Neural progenitor cell (in vitro differentiated cells): ENCODE results near the gene APOL3. TPM values are rescaled to one million over a fixed set of nuclear protein-coding genes. Genes with fewer than 3 reads are reported as not detected.

Experiments
- DNase-seq: peaks from one replicate; pipeline ENCODE4 v3.0.0-alpha.2; 2016; ENCODE audit warnings: low spot score
- H2AFZ ChIP-seq: fragments of 200-600 bp; sonication (generic); replicated peaks from 2 replicates; pipeline ENCODE4 v1.6.1; 2016; ENCODE audit warnings: antibody characterized with exemption
- H3F3A ChIP-seq: fragments of 200-600 bp; sonication (generic); 2 replicates; pipeline ENCODE4 v1.6.1; 2016; ENCODE audit warnings: antibody characterized with exemption, low read depth
- H3K27ac ChIP-seq: fragments of 200-600 bp; sonication (generic); 2 replicates; pipeline ENCODE4 v1.5.1; 2016; ENCODE audit warnings: mild to moderate bottlenecking
- H3K27me3 ChIP-seq: fragments of 200-600 bp; sonication (generic); 2 replicates; pipeline ENCODE4 v1.6.1; 2016; ENCODE audit warnings: mild to moderate bottlenecking, moderate library complexity
- H3K36me3 ChIP-seq: fragments of 200-600 bp; sonication (generic); 2 replicates; pipeline ENCODE4 v1.5.1; 2016
- H3K4me1 ChIP-seq: fragments of 200-600 bp; sonication (generic); 2 replicates; pipeline ENCODE4 v1.6.1; 2016; ENCODE audit warnings: mixed run types
- H3K4me2 ChIP-seq: fragments of 200-600 bp; sonication (generic); 2 replicates; pipeline ENCODE4 v1.6.1; 2016
- H3K4me3 ChIP-seq: fragments of 200-600 bp; sonication (generic); 2 replicates; pipeline ENCODE4 v1.5.1; 2016
- H3K79me2 ChIP-seq: fragments of 200-600 bp; sonication (generic); 2 replicates; pipeline ENCODE4 v1.6.1; 2016; ENCODE audit warnings: low read depth
- H3K9ac ChIP-seq: fragments of 200-600 bp; sonication (generic); 2 replicates; pipeline ENCODE4 v1.6.1; 2016
- H3K9me3 ChIP-seq: fragments of 200-600 bp; sonication (generic); 2 replicates; pipeline ENCODE4 v1.5.1; 2016; ENCODE audit warnings: low read depth
- H4K20me1 ChIP-seq: fragments of 200-600 bp; sonication (generic); 2 replicates; pipeline ENCODE4 v1.6.1; 2016; ENCODE audit warnings: low read depth
- H3K27ac Mint-ChIP-seq: 3 replicates; pipeline ENCODE4 v1.8.0; 2021; ENCODE audit warnings: mixed read lengths
- H3K27me3 Mint-ChIP-seq: 2 replicates; pipeline ENCODE4 v1.8.0; 2022; ENCODE audit warnings: low read depth, mild to moderate bottlenecking, inconsistent platforms, moderate library complexity, mixed read lengths; ENCODE audit not compliant: insufficient read depth
- H3K36me3 Mint-ChIP-seq: 3 replicates; pipeline ENCODE4 v1.8.0; 2021; ENCODE audit warnings: mixed read lengths
- H3K4me1 Mint-ChIP-seq: 3 replicates; pipeline ENCODE4 v1.8.0; 2021; ENCODE audit warnings: mixed read lengths
- H3K4me3 Mint-ChIP-seq: 3 replicates; pipeline ENCODE4 v1.8.0; 2021; ENCODE audit warnings: mild to moderate bottlenecking, moderate library complexity, mixed read lengths
- H3K9me3 Mint-ChIP-seq: 3 replicates; pipeline ENCODE4 v1.8.0; 2020; ENCODE audit warnings: mixed read lengths
- EZH2 ChIP-seq: fragments of 200-600 bp; sonication (generic); IDR thresholded peaks from 2 replicates; pipeline ENCODE4 v1.6.1; 2017; ENCODE audit warnings: antibody characterized with exemption, mild to moderate bottlenecking, moderate library complexity
- EZH2phosphoT487 ChIP-seq: fragments of 200-600 bp; sonication (generic); IDR thresholded peaks from 2 replicates; pipeline ENCODE4 v1.6.1; 2017; ENCODE audit warnings: antibody characterized with exemption
- total RNA-seq: library from RNA; depleted of rRNA; stranded (reverse); fragments of >200 nt; gene quantifications from 2 replicates; pipeline ENCODE4 v1.2.3, GENCODE V29; 2015; ENCODE audit warnings: low replicate concordance
- TF ChIP-seq, protein P1 (sequence below): fragments of 200-600 bp; sonication (generic); IDR thresholded peaks from 2 replicates; pipeline ENCODE4 v1.5.1; 2017; ENCODE audit warnings: antibody characterized with exemption, mild to moderate bottlenecking

APOL3 gene
- total RNA-seq, 1 donor from 2014 or later, result not detected

DNA sequence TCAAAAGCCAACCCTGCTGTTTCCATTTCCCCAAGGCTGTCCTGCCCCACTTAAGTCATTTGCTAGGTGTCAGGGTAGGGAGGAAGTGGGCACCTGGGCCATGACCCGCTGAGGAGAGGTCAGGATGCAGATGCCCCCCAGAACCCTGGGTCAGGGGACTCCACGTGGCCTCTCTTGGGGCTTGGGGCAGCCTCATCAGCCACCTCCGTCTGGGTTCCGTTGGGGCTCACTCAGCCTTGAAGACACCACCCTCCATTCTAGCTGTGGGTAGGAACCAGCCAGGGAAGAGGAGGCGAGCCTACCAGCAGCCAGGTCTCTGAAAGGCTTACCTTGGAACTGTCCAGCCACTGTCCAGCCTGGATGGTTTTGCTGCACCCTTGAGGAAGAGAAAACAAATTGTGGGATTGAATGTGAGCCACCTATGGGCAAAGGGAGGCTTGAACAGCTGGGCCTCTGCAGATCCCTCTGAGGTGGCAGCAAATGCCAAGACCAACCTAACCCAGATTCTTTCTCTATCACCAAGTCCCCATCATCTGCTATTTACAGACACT is 38.5 kb upstream of the APOL3 start:
- Mint-ChIP-seq H3K9me3 (no peaks in the 10 kb centered on the region), H3K36me3 (no peaks in the 10 kb centered on the region), H3K4me3 (peak overlapping the region; percentile 21), H3K27me3 (peaks cover 17% of the 10 kb centered on the region), H3K27ac (peak overlapping the region; percentile 89), H3K4me1 (peaks cover 82% of the 10 kb centered on the region)
- Histone ChIP-seq H3K79me2 (no peaks in the 10 kb centered on the region), H3K9me3 (no peaks in the 10 kb centered on the region), H2AFZ (no peak overlapping the region), H3K4me2 (no peak overlapping the region), H3F3A (peaks cover 21% of the 10 kb centered on the region), H3K27me3 (no peaks in the 10 kb centered on the region), H3K4me3 (no peak overlapping the region), H4K20me1 (no peaks in the 10 kb centered on the region), H3K36me3 (no peaks in the 10 kb centered on the region), H3K9ac (no peak overlapping the region), H3K27ac (no peak overlapping the region), H3K4me1 (peaks cover 45% of the 10 kb centered on the region)
- TF ChIP-seq EZH2phosphoT487 (no peak), EZH2 (no peak)
- TF ChIP-seq, protein P1, sequence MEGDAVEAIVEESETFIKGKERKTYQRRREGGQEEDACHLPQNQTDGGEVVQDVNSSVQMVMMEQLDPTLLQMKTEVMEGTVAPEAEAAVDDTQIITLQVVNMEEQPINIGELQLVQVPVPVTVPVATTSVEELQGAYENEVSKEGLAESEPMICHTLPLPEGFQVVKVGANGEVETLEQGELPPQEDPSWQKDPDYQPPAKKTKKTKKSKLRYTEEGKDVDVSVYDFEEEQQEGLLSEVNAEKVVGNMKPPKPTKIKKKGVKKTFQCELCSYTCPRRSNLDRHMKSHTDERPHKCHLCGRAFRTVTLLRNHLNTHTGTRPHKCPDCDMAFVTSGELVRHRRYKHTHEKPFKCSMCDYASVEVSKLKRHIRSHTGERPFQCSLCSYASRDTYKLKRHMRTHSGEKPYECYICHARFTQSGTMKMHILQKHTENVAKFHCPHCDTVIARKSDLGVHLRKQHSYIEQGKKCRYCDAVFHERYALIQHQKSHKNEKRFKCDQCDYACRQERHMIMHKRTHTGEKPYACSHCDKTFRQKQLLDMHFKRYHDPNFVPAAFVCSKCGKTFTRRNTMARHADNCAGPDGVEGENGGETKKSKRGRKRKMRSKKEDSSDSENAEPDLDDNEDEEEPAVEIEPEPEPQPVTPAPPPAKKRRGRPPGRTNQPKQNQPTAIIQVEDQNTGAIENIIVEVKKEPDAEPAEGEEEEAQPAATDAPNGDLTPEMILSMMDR, result no peak
- no peak for DNase-seq

DNA sequence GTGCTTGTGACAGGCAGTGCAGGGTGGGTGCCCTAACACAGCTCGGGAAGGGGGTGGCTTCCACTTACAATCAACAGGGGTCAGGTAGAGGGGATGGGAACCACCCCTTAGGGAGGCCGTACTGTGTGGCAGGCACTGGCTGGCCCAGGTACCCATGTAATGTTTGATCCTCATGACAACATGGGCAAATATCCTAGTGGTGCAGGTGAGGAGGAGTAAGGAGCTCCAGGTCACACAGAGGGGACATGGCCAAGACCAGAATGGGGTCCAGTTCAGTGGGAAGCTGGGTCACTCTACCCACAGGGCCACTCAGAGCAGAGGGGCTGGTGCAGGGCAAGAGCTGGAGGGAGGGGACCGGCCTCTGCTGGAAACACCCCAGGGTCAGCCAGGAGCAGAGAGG is 38.0 kb upstream of the APOL3 start:
- Histone ChIP-seq H3K4me1 (peaks cover 45% of the 10 kb centered on the region), H3K36me3 (no peaks in the 10 kb centered on the region), H3K79me2 (no peaks in the 10 kb centered on the region), H4K20me1 (no peaks in the 10 kb centered on the region), H3K27ac (no peak overlapping the region), H3K4me3 (no peak overlapping the region), H3F3A (peaks cover 21% of the 10 kb centered on the region), H3K27me3 (no peaks in the 10 kb centered on the region), H2AFZ (no peak overlapping the region), H3K9me3 (no peaks in the 10 kb centered on the region), H3K9ac (no peak overlapping the region), H3K4me2 (no peak overlapping the region)
- no peak for DNase-seq
- peak overlapping the region; percentile 95 for H3K27ac Mint-ChIP-seq
- H3K9me3 Mint-ChIP-seq, result no peaks in the 10 kb centered on the region
- TF ChIP-seq EZH2 (no peak), EZH2phosphoT487 (no peak)
- TF ChIP-seq, protein P1, result no peak
- H3K4me1 Mint-ChIP-seq, result peaks cover 80% of the 10 kb centered on the region
- H3K4me3 Mint-ChIP-seq, result peak overlapping the region; percentile 1
- no peaks in the 10 kb centered on the region for H3K36me3 Mint-ChIP-seq
- peaks cover 17% of the 10 kb centered on the region for H3K27me3 Mint-ChIP-seq

DNA sequence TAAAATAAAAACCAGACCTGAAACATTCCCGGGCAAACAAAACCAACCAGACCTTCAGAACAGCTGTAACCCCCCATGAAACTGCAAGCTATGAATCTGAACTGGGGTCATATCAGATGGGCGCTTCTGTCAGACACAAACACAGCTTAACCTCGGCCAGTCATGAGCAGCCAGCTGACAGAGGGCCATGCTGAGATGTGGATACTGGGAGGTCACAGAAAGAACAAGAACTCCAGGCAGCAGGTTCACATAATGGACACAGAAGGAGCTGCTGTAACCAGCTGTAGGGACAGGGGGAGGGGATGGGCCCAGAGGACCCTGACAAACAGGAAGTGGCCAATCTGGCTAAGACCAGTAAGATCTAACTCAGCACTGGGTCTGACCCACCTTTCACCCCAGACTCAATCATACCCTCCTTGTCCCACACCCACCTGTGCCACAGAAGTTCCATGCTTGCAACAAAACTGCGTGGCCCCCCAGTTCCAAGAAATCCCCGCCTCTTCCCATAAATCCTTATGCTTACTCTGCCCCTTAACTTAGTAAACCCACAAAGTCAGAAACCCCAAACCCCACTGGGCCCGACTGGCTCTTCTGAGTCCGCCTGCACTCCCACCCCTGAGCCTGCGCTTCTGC is 37.1 kb upstream of the APOL3 start:
- Histone ChIP-seq H3K36me3 (no peaks in the 10 kb centered on the region), H3K9ac (no peak overlapping the region), H3K4me2 (peak overlapping the region; percentile 65), H3K79me2 (no peaks in the 10 kb centered on the region), H3K9me3 (no peaks in the 10 kb centered on the region), H3K4me1 (peaks cover 45% of the 10 kb centered on the region), H4K20me1 (no peaks in the 10 kb centered on the region), H3K4me3 (peak overlapping the region; percentile 11), H3F3A (peaks cover 21% of the 10 kb centered on the region), H3K27me3 (no peaks in the 10 kb centered on the region), H2AFZ (peak overlapping the region; percentile 45), H3K27ac (peak overlapping the region; percentile 61)
- H3K36me3 Mint-ChIP-seq, result no peaks in the 10 kb centered on the region
- TF ChIP-seq EZH2phosphoT487 (no peak), EZH2 (no peak)
- TF ChIP-seq, protein P1, result no peak
- H3K9me3 Mint-ChIP-seq, result no peaks in the 10 kb centered on the region
- peak overlapping the region; percentile 78 for H3K4me3 Mint-ChIP-seq
- H3K4me1 Mint-ChIP-seq, result peaks cover 71% of the 10 kb centered on the region
- peaks cover 17% of the 10 kb centered on the region for H3K27me3 Mint-ChIP-seq
- peak; percentile 54 for DNase-seq
- peak overlapping the region; percentile 95 for H3K27ac Mint-ChIP-seq
